Subcutaneous adipose tissue (tissue), 4 donors: ENCODE data around the gene DBX1. TPM values are rescaled to one million over a fixed set of nuclear protein-coding genes. Genes with fewer than 3 reads are reported as not detected.

Source experiments
- total RNA-seq, 4 donors: library from RNA; depleted of rRNA; stranded (reverse); fragments of >200 nt; gene quantifications; one replicate each; pipeline ENCODE4 v1.1.0, GENCODE V29; 2016
- TF ChIP-seq, protein P1 (sequence below): fragments of 450-650 bp; IDR thresholded peaks from one replicate; pipeline ENCODE4 v1.5.1; 2016; ENCODE audit warnings: low read depth, mild to moderate bottlenecking, control low read depth, antibody characterized with exemption, moderate library complexity

The DBX1 gene
- total RNA-seq, 4 donors from 2014 or later: not detected

DNA sequence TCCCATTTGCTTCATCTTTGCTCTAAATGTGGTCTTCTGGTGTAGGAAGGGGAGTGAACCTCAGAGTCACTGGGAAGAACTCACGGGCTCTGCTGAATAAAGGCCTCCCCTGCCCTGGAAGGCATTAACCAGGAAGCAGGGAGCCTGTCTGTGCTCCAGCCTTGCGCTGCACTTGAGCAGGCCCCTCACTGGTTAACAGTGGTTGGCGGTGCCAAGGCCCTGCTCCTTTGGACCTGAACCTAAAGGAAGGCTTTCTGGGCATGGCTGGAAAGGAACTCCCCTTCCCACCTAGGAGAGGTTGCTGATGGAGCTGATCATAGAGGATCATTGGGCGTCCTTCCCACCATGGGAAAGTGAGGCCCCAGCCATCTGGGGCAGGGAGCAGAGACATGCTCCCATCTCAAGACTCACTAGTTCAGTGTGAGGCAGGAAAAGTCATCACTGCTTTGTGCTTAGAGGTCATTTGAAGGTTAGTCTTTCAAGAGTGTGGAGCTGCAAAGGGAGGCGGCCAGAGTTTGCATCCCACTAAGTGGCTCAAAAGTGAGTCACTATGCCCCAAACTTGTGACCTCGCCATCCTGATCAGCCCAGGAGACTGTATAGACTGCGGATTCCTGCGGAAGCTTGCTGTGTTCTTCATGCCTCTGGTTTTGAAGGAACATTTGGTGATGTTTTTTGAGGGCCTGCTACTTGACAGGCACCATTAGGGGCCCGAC is 50.4 kb downstream of the DBX1 start:
- TF ChIP-seq, protein P1, sequence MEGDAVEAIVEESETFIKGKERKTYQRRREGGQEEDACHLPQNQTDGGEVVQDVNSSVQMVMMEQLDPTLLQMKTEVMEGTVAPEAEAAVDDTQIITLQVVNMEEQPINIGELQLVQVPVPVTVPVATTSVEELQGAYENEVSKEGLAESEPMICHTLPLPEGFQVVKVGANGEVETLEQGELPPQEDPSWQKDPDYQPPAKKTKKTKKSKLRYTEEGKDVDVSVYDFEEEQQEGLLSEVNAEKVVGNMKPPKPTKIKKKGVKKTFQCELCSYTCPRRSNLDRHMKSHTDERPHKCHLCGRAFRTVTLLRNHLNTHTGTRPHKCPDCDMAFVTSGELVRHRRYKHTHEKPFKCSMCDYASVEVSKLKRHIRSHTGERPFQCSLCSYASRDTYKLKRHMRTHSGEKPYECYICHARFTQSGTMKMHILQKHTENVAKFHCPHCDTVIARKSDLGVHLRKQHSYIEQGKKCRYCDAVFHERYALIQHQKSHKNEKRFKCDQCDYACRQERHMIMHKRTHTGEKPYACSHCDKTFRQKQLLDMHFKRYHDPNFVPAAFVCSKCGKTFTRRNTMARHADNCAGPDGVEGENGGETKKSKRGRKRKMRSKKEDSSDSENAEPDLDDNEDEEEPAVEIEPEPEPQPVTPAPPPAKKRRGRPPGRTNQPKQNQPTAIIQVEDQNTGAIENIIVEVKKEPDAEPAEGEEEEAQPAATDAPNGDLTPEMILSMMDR: no peak

Other genes starting within 250 kb of the DBX1 start
- 10 to 100 TPM; 39.0 to 83.9 (median 55.7) TPM for gene HTATIP2, start 203.2 kb upstream of the DBX1 start, total RNA-seq
- gene PRMT3, start 227.2 kb upstream of the DBX1 start, total RNA-seq: 10 to 100 TPM; 13.3 to 18.1 (median 14.9) TPM